ENCODE data around the gene JMJD7.

Gene JMJD7

DNA sequence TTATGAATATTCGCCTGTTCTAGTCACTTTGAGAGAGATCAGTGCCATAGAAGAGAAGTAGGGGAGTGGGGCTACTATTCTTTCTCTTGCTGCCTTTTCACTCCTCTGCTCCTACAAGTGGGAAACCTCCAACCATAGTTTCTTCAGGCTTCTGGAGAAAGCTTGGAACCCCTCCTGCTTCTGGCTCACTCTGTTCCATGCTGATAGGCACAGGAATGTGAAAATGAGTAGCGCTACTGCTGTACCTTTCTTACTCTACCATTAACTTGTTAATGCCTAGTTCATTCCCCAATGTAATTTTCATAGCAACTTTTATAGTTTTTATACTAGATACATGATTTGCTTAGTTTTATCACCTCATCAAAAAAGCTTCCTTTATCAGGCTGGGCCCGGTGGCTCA is 26.7 kb upstream of the JMJD7 start:
- no peak for DNase-seq (ENCODE audit: low spot score)

DNA sequence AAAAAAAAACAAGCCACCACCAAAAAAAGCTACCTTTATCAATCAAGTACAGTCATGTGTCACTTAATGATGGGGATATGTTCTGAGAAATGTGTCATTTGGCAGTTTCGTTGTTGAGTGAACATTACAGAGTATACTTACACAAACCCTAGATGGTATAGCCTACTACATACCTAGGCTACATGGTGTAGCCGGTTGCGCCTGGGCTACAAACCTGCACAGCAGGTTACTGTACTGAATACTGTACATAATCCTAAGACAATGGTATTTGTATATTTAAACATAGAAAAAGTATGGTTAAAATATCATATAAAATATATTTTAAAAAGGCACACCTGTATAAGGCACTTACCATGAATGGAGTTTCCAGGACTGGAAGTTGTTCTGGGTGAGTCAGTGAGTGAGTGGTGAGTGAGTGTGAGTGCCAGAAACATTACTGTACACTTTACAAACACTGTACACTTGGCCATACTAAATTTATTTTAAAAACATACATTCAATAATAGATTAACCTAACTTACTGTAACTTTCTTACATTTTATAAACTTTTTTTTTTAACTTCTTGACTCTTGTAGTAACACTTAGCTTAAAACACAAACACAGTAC is 25.9 kb upstream of the JMJD7 start:
- DNase-seq (ENCODE audit: low spot score) = no peak

DNA sequence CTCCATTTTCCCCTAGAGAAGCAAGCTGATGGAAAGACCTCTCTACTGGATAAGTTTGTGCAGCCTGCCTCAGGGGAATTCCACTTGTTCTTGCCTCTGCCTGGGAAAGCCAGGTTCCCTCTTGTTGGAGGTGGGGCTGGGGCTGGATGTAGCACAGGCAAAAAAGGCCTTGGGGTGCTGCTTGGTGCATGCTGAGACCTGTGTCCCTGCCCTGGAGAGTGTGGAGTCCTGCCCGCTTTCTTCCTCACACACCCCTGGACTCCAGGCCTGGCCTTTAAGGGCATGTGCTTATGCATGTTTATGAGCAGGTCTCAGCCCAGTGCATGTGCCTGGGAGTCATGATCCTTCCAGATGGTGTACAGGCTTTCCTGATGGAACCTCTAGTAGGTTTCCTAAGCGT is 23.5 kb upstream of the JMJD7 start:
- DNase-seq (ENCODE audit: low spot score) = no peak

DNA sequence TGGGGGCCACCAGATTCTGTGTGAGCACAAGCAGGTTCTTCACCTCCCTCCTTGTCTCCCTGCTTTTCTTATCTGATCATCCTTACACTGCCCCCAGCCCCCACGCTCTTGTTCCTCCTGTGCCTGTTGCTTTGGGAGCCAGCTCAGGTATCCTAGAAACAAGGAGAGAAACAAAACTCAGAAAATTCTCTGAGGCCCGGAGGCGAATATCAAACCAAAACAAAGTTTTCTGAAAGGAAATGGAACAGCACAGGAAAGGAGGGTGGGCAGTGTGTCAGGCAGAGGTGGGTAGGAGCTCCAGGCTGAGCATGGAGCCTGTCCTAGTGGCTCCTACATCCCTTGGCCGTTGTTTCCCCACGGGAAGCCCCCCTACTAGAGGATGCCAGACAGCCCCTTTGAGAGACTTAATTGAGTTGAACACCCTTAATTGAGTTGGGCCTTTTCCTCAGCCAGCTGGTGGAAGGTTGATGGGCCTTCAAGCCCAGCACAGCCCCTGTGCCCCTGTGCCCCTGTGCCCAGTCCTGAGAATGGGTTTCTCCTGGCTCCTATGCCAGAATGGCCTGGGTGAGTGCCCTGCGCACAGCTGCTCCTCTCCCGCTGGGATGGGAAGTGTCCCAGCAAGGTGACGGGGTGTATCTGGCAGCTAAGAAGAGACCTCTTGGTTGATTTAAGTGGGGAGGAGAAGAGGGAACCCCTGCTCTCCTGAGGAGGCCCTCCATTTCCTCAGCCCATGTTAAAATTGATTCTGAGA is 22.8 kb upstream of the JMJD7 start:
- no peak for DNase-seq (ENCODE audit: low spot score)

DNA sequence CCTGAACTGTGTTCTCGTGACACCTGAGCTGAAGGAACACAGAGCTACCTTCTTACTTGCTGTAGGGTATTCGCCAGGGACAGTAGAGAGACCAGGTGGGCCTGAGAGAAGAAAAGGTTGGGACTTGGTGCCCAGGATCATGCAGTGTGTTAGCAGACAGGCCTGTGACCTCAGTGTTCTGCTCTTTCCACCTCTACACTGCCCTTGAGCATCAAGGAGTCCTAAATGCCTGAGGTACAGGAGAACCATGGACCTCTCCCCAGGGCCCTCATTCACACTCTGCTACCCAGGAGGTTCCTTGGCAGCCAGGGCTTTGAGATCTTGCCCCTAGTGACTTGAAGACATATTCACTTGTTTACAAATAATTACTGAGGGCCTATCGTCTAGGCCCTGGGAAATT is 22.2 kb upstream of the JMJD7 start:
- no peak for DNase-seq (ENCODE audit: low spot score)

DNA sequence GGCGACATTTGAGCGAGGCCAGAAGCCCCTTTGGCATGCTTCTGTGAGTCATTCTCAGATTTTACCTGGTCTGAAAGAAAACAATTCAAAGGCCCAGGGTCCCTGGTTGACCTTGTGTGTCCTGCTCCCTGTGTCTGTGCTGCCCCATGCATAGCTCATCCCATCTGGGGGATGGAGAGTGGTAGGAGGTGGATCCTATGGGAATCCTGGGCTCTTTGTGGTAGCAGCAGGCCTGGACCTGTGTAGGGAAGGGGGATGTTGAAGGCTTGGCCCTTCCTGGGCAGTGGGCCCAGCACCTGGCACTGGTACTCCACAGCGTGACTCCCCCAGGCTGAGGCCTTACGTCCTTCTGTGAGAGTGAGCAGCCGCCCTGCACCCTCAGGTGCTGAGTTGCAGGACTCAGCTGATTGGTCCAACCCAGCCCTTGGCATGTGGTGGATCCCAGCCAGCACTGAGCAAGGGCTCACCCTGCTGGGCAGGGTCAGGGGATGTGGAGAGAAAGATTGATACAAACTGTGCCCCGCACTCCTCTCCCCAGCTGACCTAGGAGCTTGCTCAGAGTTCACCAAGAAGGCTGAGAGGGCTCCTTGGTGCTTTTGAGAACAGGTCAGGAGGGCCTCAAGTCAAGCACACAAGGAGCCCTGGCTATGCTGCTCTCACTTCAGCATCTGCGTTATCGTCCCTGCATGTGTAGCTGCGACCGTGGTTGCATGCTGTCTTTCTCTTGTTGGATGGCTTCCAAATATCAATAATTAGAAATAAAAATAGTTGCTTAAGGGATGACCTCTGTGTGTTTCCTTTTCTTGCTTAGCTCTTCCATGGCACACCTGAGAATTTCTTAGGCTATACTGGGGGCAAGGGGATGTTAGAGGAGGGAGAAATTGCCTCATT is 21.4 kb upstream of the JMJD7 start:
- no peak for DNase-seq (ENCODE audit: low spot score)

DNA sequence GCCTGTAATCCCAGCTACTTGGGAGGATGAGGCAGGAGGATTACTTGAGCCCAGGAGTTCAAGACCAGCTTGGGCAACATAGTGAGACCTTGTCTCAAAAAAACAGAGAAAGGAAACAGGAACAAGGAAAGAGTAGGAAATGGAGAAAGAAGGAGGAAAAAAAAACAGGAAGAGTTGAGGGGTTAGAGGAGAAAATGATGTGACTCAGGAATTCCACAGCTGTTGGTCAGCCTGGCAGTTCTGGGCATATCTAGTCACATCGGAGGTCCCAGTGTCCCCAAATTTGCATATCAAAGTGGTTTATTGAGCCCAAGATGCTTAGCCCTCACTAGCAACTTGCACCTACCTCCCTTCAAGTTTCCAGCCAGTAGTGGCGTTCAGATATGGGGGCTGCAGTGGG is 18.8 kb upstream of the JMJD7 start:
- DNase-seq (ENCODE audit: low spot score) = no peak

DNA sequence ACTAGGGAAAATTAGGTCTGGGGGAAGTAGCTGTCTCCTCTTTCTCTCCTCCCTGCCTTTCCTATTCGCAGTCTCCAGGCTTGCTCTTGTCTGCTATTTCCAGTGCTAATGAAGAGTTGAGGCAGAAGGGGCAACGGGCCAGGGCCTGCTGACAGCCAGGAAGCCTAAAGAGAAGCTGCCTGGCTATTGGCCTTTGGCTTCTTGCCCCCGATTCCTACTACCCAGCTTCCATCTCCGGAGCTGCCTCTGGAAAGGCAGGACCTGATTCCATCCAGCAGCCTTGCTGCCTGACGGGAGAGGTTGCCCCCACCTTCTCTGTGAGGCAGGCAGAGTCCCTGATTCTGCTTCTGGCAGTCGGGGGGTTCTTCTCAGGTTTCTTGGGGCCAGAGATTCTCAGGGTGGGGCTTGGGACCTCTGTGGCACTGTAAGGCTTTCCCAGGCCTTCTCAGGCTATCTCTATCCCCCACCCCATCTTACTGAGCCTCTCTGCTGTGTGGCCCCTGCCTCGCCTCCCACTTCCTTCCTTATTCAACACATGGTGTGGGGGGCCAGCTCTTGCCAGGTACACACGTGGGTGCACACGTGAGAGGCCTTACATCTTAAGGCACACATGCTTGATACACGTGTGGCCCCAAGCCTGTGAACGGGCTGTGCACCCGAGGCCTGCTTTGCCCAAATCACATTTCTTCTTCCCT is 18.2 kb upstream of the JMJD7 start:
- DNase-seq (ENCODE audit: low spot score) = no peak

DNA sequence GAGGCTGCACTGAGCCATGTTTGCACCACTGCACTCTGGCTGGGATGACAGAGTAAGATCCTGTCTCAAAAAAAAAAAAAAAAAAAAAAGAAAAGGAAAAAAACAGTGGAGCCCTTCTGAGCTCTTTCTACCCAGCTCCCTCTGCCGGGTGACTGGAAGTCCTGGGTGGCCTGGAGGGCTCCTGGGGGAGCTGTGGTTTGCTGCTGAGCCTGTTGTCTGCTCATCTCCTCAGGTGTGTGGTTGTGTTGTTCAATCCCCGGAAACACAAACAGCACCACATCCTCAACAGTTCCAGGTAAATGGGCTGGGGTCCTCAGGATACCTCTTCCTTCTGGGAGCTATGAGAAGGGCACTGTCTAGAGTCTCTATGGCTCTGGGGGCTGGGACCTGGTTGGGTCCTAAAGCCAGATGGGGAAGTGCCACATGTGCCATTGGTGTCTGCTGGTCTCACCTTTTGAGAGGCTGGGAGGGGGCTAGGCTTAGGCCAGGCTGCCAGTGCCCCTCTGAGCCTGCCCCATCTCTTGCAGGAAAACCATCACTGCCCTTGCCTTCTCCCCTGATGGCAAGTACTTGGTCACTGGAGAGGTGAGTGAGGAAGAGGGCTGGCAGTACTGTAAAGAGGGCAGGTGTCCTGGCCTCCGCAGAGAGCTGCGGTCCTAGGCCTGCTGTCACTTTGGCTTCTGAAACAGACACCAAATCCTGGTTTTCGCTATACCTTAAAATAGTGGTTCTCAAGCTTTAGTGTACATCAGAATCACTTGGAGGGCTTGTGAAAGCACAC is 17.1 kb upstream of the JMJD7 start:
- no peak for DNase-seq (ENCODE audit: low spot score)

DNA sequence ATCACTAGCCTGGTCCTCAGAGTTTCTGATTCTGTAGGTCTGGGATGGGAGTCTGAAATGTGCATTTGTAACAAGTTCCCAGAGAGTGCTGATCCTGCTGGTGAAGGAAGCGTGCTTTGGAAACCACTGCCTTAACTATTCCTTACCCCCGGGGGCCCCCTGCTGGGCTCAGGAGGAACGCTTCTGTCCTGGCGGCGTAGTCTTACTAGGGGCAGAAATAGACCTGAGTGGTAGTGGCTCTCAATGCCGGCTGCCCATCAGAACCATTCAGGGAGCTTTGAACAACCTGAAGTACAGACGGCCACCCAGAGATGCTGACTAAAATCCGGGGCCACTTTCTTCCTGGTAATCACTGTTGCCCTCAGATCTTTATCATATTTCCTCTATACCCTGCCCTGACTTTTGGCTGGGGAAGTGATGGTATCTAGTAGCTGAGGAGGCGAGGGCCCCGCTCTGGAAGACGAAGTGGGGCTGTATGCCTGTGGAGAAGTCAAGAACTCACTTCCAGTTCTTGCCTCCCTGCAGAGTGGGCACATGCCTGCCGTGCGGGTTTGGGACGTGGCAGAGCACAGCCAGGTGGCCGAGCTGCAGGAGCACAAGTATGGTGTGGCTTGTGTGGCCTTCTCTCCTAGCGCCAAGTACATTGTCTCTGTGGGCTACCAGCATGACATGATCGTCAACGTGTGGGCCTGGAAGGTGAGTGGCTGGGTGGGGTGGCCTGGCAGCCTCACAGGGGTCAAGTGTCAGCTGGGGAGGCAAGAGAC is 16.3 kb upstream of the JMJD7 start:
- DNase-seq (ENCODE audit: low spot score) = peak; percentile 79

DNA sequence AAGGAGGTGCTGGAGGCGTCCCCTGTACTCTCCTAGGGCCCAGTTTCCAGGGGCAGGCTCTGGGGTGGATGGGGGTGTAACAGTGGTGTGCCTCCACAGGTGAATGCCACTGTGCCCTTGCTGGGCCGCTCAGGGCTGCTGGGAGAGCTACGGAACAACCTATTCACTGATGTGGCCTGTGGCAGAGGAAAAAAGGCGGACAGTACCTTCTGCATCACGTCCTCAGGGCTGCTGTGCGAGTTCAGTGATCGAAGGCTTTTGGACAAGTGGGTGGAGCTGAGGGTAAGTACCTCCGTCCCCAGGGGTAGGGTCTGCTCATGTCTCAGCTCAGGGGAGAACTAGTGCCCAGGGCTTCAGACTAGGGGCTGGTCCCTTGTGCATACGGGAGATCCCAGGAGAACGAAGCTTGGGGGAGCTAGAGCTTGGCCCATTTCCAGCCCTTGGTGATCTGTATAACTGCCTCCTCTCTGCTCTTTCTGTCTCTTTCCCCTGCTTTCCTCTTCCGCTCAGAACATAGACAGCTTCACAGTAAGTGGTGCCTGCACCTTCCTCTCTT is 15.0 kb upstream of the JMJD7 start:
- no peak for DNase-seq (ENCODE audit: low spot score)

DNA sequence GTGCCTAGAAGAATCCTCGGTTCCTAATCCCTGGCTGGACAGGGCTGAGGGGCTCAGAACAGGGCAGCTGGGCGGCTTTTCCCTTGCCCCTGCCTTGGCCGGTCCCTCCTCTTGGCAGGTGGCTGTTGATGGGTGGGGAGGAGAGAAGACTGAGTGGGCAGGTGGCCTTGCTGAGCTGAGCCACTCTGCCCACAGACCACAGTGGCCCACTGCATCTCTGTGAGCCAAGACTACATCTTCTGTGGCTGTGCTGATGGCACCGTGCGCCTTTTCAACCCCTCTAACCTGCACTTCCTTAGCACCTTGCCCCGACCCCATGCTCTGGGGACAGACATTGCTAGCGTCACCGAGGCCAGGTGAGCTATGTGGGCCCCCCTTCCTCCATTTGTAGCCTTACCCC is 14.5 kb upstream of the JMJD7 start:
- DNase-seq (ENCODE audit: low spot score) = no peak

DNA sequence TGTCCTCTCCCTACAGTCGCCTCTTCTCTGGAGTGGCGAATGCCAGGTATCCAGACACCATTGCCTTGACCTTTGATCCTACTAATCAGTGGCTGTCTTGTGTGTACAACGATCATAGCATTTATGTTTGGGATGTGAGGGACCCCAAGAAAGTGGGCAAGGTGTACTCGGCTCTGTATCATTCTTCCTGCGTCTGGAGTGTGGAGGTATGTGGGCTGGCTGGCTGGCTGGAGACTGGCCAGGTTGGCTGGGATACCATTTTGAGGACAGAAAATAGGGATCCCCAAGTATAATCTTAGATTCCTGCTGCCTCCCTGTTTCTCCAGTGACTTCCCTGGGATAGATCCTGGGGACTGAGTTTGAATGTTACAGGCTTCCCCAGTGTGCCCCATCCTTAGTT is 13.4 kb upstream of the JMJD7 start:
- DNase-seq (ENCODE audit: low spot score) = no peak

DNA sequence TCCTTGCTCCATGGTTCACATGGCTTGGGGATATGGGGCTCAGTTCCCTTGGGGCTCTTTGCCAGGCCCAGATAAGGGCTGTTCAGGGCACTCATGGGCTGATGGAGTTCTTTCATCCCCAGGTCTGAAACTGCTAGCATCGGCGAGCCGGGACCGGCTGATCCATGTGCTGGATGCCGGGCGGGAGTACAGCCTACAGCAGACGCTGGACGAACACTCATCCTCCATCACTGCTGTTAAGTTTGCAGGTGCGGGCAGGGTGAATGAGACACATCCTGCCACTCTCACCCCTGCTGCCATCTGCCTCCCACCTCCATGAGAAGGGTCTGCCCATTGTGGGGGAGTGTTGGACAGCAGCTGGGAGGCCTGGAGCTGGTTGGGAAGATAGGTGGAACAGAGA is 11.1 kb upstream of the JMJD7 start:
- DNase-seq (ENCODE audit: low spot score) = no peak

DNA sequence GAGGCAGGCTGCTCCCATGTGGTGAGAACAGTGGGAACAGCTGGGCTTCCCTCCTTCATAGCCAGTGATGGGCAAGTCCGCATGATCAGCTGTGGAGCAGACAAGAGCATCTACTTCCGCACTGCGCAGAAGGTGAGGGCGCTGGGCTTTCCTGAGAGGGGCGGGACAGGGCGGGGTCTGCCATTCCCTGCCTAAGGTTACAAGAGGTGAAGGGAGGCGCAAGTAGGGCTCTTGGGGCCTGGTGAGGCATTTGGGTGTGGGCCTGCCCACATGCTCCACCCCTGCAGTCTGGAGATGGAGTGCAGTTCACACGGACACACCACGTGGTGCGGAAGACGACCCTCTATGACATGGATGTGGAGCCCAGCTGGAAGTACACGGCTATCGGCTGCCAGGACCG is 10.6 kb upstream of the JMJD7 start:
- DNase-seq (ENCODE audit: low spot score) = no peak

DNA sequence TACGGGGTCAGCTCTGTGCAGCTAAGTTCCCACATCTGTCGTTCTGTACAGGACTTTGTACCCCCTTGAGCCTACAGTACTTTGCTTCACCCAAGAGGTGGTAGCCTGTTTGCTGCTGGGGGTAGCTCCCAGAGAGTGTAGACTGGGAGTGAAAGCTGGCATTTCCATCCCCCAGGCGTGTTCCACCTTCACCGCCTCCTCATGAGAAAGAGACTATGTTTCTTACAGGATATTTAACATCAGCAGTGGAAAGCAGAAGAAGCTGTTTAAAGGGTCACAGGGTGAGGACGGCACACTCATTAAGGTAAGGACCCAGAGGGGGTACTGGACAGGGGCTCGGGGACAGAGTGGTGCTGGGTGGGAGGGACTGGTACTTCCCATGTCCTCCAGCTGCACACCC is 10.1 kb upstream of the JMJD7 start:
- DNase-seq (ENCODE audit: low spot score) = no peak

DNA sequence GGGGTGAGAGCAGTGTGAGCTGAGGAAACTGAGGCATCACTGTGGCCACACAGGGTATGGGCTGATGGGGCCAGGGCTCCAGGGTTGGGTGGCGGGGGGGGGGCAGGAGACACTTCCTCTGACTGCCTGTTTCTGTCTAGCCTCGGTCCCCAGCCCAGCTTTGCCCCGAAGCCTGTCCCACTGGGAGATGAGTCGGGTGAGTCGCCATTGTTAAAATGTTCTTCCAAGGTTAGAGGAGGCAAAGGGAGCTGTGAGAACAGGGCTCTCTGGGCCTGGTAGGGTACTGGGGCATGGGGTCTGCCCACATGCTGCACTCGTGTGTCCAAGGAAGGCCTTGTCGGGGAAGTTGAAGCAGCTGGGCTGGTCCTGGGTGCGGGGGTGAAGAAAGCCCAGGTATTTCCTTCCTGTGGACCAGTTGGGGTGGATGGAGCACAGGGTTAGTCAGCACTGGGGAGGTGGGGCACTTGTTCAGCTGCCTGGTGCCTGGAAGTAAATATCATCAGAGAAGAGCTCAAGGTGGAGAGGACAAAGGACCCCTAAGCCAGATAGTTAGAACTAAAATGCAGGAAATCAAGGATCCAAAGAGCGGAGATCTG is 8.3 kb upstream of the JMJD7 start:
- DNase-seq (ENCODE audit: low spot score) = no peak

DNA sequence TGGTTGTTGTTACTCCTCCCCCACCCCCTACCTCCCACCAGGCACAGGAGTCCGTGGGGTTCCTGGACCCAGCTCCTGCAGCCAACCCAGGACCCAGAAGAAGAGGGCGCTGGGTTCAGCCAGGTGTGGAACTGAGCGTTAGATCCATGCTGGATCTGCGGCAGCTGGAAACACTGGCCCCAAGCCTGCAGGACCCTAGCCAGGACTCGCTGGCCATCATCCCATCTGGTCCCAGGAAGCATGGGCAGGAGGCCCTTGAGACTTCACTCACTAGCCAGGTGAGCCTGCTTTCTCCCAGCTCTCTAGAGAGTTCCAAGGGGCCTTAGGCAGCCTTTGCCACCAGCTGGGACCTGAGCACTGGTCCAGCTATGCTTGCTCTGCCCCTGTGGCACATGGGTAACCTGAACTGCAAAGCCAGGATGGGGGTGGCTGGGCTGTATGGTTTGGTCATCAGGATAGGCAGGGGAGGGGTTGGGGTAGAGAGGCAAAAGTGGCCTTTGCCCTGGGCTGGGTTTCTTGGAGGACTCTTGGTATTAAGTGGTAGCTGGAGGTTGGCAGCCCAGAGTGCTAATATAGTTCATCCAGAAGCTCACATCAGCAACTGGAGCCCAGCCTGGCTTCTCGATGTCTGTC is 7.0 kb upstream of the JMJD7 start:
- no peak for DNase-seq (ENCODE audit: low spot score)

DNA sequence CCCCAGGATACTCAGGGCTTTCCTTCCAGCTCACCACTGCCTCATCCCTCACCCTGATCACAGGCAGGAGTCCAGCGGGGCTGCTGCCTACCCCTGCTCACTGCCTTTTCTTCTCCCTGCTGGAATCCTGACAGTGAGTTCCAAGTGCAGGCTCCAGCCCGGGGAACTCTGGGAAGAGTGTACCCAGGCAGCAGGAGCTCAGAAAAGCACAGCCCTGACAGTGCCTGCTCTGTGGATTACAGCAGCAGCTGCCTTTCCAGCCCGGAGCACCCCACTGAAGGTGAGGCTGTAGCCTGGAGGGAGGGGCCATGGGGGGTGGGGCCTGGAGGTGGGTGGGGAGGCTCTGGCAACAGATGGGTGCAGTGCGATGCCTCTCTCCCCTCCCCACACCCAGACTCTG is 6.1 kb upstream of the JMJD7 start:
- no peak for DNase-seq (ENCODE audit: low spot score)

DNA sequence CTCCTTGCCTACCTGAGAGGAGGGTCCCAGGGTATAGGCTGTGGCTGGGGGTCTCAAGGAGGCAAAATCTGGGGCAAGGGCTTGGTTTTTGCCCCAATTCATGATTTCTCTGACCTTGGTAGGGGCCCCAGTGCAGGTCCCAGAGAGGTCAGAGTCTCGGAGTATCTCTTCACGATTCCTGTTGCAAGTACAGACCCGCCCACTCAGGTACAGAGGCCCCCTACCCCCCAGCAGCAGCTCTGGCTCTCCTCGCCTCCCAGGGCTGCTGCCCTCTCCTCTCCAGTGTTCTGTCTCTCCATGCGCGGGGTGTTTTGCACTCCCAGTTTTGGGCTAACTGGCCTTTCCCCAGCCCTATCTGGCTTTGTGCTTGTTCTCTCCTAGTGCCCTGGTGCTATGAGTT is 5.4 kb upstream of the JMJD7 start:
- no peak for DNase-seq (ENCODE audit: low spot score)
